WERI-Rb-1 (cell line): ENCODE measurements around the gene MRPL32.

Experiments
- DNase-seq: peaks from one replicate; pipeline ENCODE4 v3.0.0-alpha.2; 2020
- H3K27ac ChIP-seq: fragments of 250-450 bp; sonication (Bioruptor Pico); 2 replicates; pipeline ENCODE4 v1.5.1; 2020; ENCODE audit warnings: mild to moderate bottlenecking, moderate library complexity
- H3K27me3 ChIP-seq: fragments of 250-450 bp; sonication (Bioruptor Pico); 2 replicates; pipeline ENCODE4 v1.5.1; 2021; ENCODE audit warnings: mild to moderate bottlenecking, low read depth, moderate library complexity; ENCODE audit not compliant: insufficient read depth, severe bottlenecking
- H3K36me3 ChIP-seq: fragments of 250-450 bp; sonication (Bioruptor Pico); 2 replicates; pipeline ENCODE4 v1.5.1; 2020; ENCODE audit warnings: mild to moderate bottlenecking, moderate library complexity
- H3K4me3 ChIP-seq: 2 replicates; pipeline ENCODE4 v1.5.1; 2011; ENCODE audit warnings: low read depth, mild to moderate bottlenecking, control low read depth, low read length
- H3K9me3 ChIP-seq: fragments of 250-450 bp; sonication (Bioruptor Pico); 2 replicates; pipeline ENCODE4 v1.5.1; 2021; ENCODE audit warnings: mild to moderate bottlenecking, moderate library complexity; ENCODE audit not compliant: severe bottlenecking
- CTCF ChIP-seq: IDR thresholded peaks from 2 replicates; pipeline ENCODE4 v1.5.1; 2011; ENCODE audit warnings: low read depth, mild to moderate bottlenecking, control low read depth, inconsistent platforms, low read length

MRPL32 gene

GRCh38 chr7:42972699-42973500 lies 40.7 kb downstream of the MRPL32 start:
- H3K27me3 ChIP-seq: no peaks in the 10 kb centered on the region
- DNase-seq: no peak
- no peak for TF ChIP-seq CTCF
- no peak overlapping the region for H3K27ac ChIP-seq
- no peaks in the 10 kb centered on the region for H3K36me3 ChIP-seq
- H3K9me3 ChIP-seq: no peaks in the 10 kb centered on the region
- H3K4me3 ChIP-seq: no peak overlapping the region

GRCh38 chr7:42976371-42976770 lies 44.2 kb downstream of the MRPL32 start:
- H3K4me3 ChIP-seq: no peak overlapping the region
- no peak for TF ChIP-seq CTCF

GRCh38 chr7:42978496-42978895 lies 46.3 kb downstream of the MRPL32 start:
- H3K9me3 ChIP-seq: no peaks in the 10 kb centered on the region

More at GRCh38 chr7:42976371-42976770, 44.2 kb downstream of the MRPL32 start:
- no peaks in the 10 kb centered on the region for H3K27me3 ChIP-seq
- H3K36me3 ChIP-seq: no peaks in the 10 kb centered on the region
- no peak for DNase-seq
- H3K9me3 ChIP-seq: no peaks in the 10 kb centered on the region
- no peak overlapping the region for H3K27ac ChIP-seq

GRCh38 chr7:42980084-42980483 lies 47.9 kb downstream of the MRPL32 start:
- no peak overlapping the region for H3K4me3 ChIP-seq
- TF ChIP-seq CTCF: no peak
- no peak for DNase-seq
- H3K9me3 ChIP-seq: peaks cover 8% of the 10 kb centered on the region
- H3K27me3 ChIP-seq: no peaks in the 10 kb centered on the region
- H3K27ac ChIP-seq: no peak overlapping the region
- no peaks in the 10 kb centered on the region for H3K36me3 ChIP-seq

More at GRCh38 chr7:42978496-42978895, 46.3 kb downstream of the MRPL32 start:
- TF ChIP-seq CTCF: no peak
- H3K27me3 ChIP-seq: no peaks in the 10 kb centered on the region
- no peaks in the 10 kb centered on the region for H3K36me3 ChIP-seq
- no peak overlapping the region for H3K4me3 ChIP-seq
- H3K27ac ChIP-seq: no peak overlapping the region
- no peak for DNase-seq

- Histone ChIP-seq H3K27ac (no peak overlapping the region), H3K27me3 (no peaks in the 10 kb centered on the region), H3K4me3 (no peak overlapping the region), H3K36me3 (no peaks in the 10 kb centered on the region), H3K9me3 (peaks cover 8% of the 10 kb centered on the region)
- DNase-seq: no peak
- TF ChIP-seq CTCF: no peak
These were observed 48.3 kb downstream of the MRPL32 start for GRCh38 chr7:42980514-42980913.

- Histone ChIP-seq H3K27ac (no peak overlapping the region), H3K4me3 (no peak overlapping the region), H3K27me3 (no peaks in the 10 kb centered on the region), H3K36me3 (no peaks in the 10 kb centered on the region), H3K9me3 (peaks cover 8% of the 10 kb centered on the region)
- DNase-seq: no peak
- no peak for TF ChIP-seq CTCF
These were observed 49.4 kb downstream of the MRPL32 start for GRCh38 chr7:42981601-42982000.
